ENCODE results near the gene EFTUD2. TPM values are rescaled to one million over a fixed set of nuclear protein-coding genes. Genes with fewer than 3 reads are reported as not detected.
A peak's percentile ranks its signal among the peaks of the same experiment; 100 is the strongest.

Gene EFTUD2
- total RNA-seq, 1 experiment from 2014 or later = 119 TPM

DNA sequence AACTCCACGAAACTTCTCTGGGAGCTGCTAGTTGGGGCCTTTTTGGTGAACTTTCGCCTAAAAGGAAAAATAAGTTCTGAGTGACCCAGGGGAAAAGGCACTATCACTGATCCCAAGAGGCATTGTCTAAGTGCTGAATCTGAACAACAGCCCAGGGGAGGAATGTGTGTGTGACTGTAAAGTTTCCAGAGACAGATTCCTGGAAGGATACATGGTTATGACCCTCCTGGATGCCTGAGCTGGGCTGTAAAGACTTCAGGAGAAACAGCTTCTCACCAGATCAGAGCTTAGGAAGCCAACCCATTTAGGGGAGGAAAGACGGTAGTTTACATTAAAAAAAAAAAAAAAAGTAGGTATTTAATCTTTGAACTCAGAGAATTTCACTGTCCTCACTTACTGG lies 31.4 kb downstream of the EFTUD2 start:
- TF ChIP-seq, protein P1, sequence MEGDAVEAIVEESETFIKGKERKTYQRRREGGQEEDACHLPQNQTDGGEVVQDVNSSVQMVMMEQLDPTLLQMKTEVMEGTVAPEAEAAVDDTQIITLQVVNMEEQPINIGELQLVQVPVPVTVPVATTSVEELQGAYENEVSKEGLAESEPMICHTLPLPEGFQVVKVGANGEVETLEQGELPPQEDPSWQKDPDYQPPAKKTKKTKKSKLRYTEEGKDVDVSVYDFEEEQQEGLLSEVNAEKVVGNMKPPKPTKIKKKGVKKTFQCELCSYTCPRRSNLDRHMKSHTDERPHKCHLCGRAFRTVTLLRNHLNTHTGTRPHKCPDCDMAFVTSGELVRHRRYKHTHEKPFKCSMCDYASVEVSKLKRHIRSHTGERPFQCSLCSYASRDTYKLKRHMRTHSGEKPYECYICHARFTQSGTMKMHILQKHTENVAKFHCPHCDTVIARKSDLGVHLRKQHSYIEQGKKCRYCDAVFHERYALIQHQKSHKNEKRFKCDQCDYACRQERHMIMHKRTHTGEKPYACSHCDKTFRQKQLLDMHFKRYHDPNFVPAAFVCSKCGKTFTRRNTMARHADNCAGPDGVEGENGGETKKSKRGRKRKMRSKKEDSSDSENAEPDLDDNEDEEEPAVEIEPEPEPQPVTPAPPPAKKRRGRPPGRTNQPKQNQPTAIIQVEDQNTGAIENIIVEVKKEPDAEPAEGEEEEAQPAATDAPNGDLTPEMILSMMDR (IDR thresholded peaks at IDR 0.05; ENCODE audit: unreplicated experiment) = no peak
- intact Hi-C loops (cut with micrococcal nuclease) = no loop called here
- ChIA-PET POLR2A (interaction anchor here (0.9 to 1.7 kb wide), 5 partner anchors 11 to 92 kb away, joined by 3 to 11 read pairs (median 4); partner anchors contain the start of gene EFTUD2), CTCF (interaction anchor here (1.3 to 11.4 kb wide), 3 partner anchors 11 to 90 kb away, joined by 4 to 233 read pairs (median 35); partner anchors contain the start of gene HIGD1B)
- Mint-ChIP-seq H3K4me3 (ENCODE audit: unreplicated experiment) (no peak overlapping the region), H3K27me3 (ENCODE audit: insufficient read depth, unreplicated experiment) (no peaks in the 10 kb centered on the region), H3K4me1 (ENCODE audit: insufficient read depth, unreplicated experiment) (no peaks in the 10 kb centered on the region), H3K36me3 (ENCODE audit: insufficient read depth, unreplicated experiment) (peaks cover 53% of the 10 kb centered on the region), H3K9me3 (ENCODE audit: unreplicated experiment) (no peaks in the 10 kb centered on the region), H3K27ac (ENCODE audit: low read depth, unreplicated experiment) (no peak overlapping the region)
- DNase-seq (ENCODE audit: unreplicated experiment) = no peak
- BruUV-seq (replicated peaks) = no TSS peak

- H3K36me3 Mint-ChIP-seq (ENCODE audit: insufficient read depth, unreplicated experiment) = peaks cover 56% of the 10 kb centered on the region
- H3K4me3 Mint-ChIP-seq (ENCODE audit: unreplicated experiment) = no peak overlapping the region
- H3K4me1 Mint-ChIP-seq (ENCODE audit: insufficient read depth, unreplicated experiment) = no peaks in the 10 kb centered on the region
- no TSS peak for BruUV-seq (replicated peaks)
- TF ChIP-seq, protein P1 (IDR thresholded peaks at IDR 0.05; ENCODE audit: unreplicated experiment) = no peak
- H3K27ac Mint-ChIP-seq (ENCODE audit: low read depth, unreplicated experiment) = no peak overlapping the region
- ChIA-PET POLR2A (interaction anchor here (0.7 to 2.3 kb wide), 3 partner anchors 33 to 117 kb away, joined by 4 to 9 read pairs (median 5); partner anchors contain the start of gene EFTUD2), CTCF (interaction anchor here (0.8 to 11.4 kb wide), 16 partner anchors 8 to 913 kb away, joined by 3 to 233 read pairs (median 6); partner anchors contain the start of gene HIGD1B)
- intact Hi-C loops (cut with micrococcal nuclease) = loop anchor here (1.0 kb wide), 3 partner anchors 87 to 267 kb away; no protein-coding TSS in a partner anchor
- no peak for DNase-seq (ENCODE audit: unreplicated experiment)
- no peaks in the 10 kb centered on the region for H3K9me3 Mint-ChIP-seq (ENCODE audit: unreplicated experiment)
- H3K27me3 Mint-ChIP-seq (ENCODE audit: insufficient read depth, unreplicated experiment) = no peaks in the 10 kb centered on the region
Observed at GRCh38 chr17:44865931-44866330, 33.3 kb downstream of the EFTUD2 start.

DNA sequence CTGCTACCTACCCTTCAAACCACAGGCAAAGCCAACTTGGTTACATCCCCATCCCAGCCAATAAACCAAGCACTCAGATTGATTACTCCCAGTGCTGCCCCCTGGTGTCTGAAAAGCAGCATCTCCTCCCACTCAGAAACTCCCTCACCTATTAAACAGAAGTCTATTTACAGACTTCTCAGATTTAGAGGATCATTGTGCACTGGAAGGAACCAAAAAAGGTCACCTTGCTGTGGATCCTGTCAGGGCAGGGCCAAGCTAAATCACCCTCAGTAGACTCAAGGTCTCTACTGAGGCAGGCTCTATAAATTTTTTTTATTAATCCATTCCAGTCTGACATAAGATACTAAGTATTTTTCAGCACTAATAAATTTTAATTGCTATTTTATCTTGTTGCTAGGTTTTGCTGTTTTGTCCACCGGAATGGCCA lies 34.0 kb downstream of the EFTUD2 start:
- H3K27ac Mint-ChIP-seq (ENCODE audit: low read depth, unreplicated experiment) = no peak overlapping the region
- intact Hi-C loops (cut with micrococcal nuclease) = loop anchor here (1.0 kb wide), 3 partner anchors 86 to 268 kb away; no protein-coding TSS in a partner anchor
- no peaks in the 10 kb centered on the region for H3K9me3 Mint-ChIP-seq (ENCODE audit: unreplicated experiment)
- DNase-seq (ENCODE audit: unreplicated experiment) = peak; percentile 71
- no peak overlapping the region for H3K4me3 Mint-ChIP-seq (ENCODE audit: unreplicated experiment)
- H3K36me3 Mint-ChIP-seq (ENCODE audit: insufficient read depth, unreplicated experiment) = peaks cover 63% of the 10 kb centered on the region
- TF ChIP-seq, protein P1 (IDR thresholded peaks at IDR 0.05; ENCODE audit: unreplicated experiment) = peak; percentile 82
- CTCF ChIA-PET = interaction anchor here (0.6 to 11.4 kb wide), 31 partner anchors 9 to 914 kb away, joined by 3 to 233 read pairs (median 4); no protein-coding TSS in a partner anchor
- H3K27me3 Mint-ChIP-seq (ENCODE audit: insufficient read depth, unreplicated experiment) = no peaks in the 10 kb centered on the region
- BruUV-seq (replicated peaks) = no TSS peak
- POLR2A ChIA-PET = interaction anchor here (2.3 kb wide), 1 partner anchor 90 kb away, joined by 9 read pairs; no protein-coding TSS in a partner anchor
- H3K4me1 Mint-ChIP-seq (ENCODE audit: insufficient read depth, unreplicated experiment) = no peaks in the 10 kb centered on the region

GRCh38 chr17:44864831-44865230 lies 34.4 kb downstream of the EFTUD2 start:
- intact Hi-C loops (cut with micrococcal nuclease) = loop anchor here (1.0 kb wide), 3 partner anchors 86 to 268 kb away; no protein-coding TSS in a partner anchor
- POLR2A ChIA-PET = interaction anchor here (1.7 to 2.3 kb wide), 2 partner anchors 89 to 92 kb away, joined by 3 to 9 read pairs; no protein-coding TSS in a partner anchor
- CTCF ChIA-PET = interaction anchor here (0.6 to 11.4 kb wide), 33 partner anchors 8 to 914 kb away, joined by 3 to 233 read pairs (median 4); no protein-coding TSS in a partner anchor
- Mint-ChIP-seq H3K9me3 (ENCODE audit: unreplicated experiment) (no peaks in the 10 kb centered on the region), H3K4me3 (ENCODE audit: unreplicated experiment) (no peak overlapping the region), H3K36me3 (ENCODE audit: insufficient read depth, unreplicated experiment) (peaks cover 65% of the 10 kb centered on the region), H3K27ac (ENCODE audit: low read depth, unreplicated experiment) (no peak overlapping the region), H3K4me1 (ENCODE audit: insufficient read depth, unreplicated experiment) (no peaks in the 10 kb centered on the region), H3K27me3 (ENCODE audit: insufficient read depth, unreplicated experiment) (no peaks in the 10 kb centered on the region)
- BruUV-seq (replicated peaks) = no TSS peak
- no peak for DNase-seq (ENCODE audit: unreplicated experiment)
- TF ChIP-seq, protein P1 (IDR thresholded peaks at IDR 0.05; ENCODE audit: unreplicated experiment) = no peak
